ENCODE measurements around the gene PITRM1.

PITRM1 gene

GRCh38 chr10:3100093-3100792 lies 72.3 kb downstream of the PITRM1 start:
- Histone ChIP-seq H3K4me1 (ENCODE audit: control insufficient read depth, insufficient read depth, low read length) (no peaks in the 10 kb centered on the region; the same call in 1 of the 2 replicates), H3K27ac (ENCODE audit: low read length) (no peak overlapping the region), H3K27me3 (ENCODE audit: control insufficient read depth, insufficient read depth, low read length) (no peaks in the 10 kb centered on the region), H3K36me3 (ENCODE audit: control insufficient read depth, insufficient read depth, low read length) (peaks cover 26% of the 10 kb centered on the region), H3K9me3 (ENCODE audit: control insufficient read depth, insufficient read depth, low read length) (no peaks in the 10 kb centered on the region), H3K4me3 (ENCODE audit: low read length) (no peak overlapping the region)
- WGBS (ENCODE audit: insufficient coverage, insufficient read length) = no CpG with 5 or more reads among the region's 19 CpGs
- no peak for DNase-seq (ENCODE audit: low read depth, low spot score)

DNA sequence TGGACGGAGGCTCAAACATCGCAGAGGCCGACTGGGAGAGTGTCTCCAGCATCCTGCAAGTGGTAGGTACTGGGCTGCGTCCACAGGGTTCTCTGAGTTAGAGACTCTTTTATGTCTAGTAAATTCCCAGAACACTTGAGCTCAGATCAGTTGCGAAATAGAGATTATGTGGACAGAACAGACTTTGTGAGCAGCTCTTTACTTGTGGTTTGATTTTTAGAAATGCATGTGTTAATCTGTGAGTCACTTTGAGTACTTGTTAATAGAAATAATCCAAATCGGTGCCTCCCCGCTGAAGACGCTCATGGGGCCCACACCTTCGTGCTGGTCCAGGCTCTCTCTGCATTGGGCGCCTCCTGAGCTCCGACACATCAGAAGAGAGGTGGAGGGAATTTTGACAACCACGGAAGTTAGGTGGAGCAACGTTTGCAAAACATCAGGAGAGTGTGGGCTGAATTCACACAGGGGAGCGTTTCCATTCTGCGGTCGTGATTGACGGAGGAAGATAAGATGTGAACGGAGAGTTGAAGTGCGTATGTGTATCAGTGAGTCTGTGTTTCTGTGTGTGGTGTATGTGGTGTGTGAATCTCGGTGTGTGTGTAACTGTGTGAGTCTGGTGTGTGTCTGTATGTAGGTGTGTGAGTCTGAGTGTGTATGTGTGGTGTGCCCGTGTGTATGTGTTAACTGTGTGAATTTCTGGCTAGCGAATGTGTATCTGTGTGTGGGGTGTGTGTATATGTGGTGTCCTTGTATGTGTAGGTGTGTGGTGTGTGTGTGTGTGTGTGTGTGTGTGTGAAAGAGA lies 73.1 kb downstream of the PITRM1 start:
- Histone ChIP-seq H3K4me1 (ENCODE audit: control insufficient read depth, insufficient read depth, low read length) (no peaks in the 10 kb centered on the region; the same call in 1 of the 2 replicates), H3K27me3 (ENCODE audit: control insufficient read depth, insufficient read depth, low read length) (no peaks in the 10 kb centered on the region), H3K9me3 (ENCODE audit: control insufficient read depth, insufficient read depth, low read length) (no peaks in the 10 kb centered on the region)

GRCh38 chr10:3098689-3099088 lies 73.9 kb downstream of the PITRM1 start:
- no peak for DNase-seq (ENCODE audit: low read depth, low spot score)
- peaks cover 17% of the 10 kb centered on the region for H3K36me3 ChIP-seq (ENCODE audit: control insufficient read depth, insufficient read depth, low read length)
- H3K4me1 ChIP-seq (ENCODE audit: control insufficient read depth, insufficient read depth, low read length) = no peaks in the 10 kb centered on the region; the same call in 1 of the 2 replicates
- no peak overlapping the region for H3K27ac ChIP-seq (ENCODE audit: low read length)
- no CpG with 5 or more reads among the region's 11 CpGs for WGBS (ENCODE audit: insufficient coverage, insufficient read length)
- no peaks in the 10 kb centered on the region for H3K9me3 ChIP-seq (ENCODE audit: control insufficient read depth, insufficient read depth, low read length)
- H3K4me3 ChIP-seq (ENCODE audit: low read length) = no peak overlapping the region
- H3K27me3 ChIP-seq (ENCODE audit: control insufficient read depth, insufficient read depth, low read length) = no peaks in the 10 kb centered on the region

More for the DNA sequence above, 73.1 kb downstream of the PITRM1 start:
- H3K4me3 ChIP-seq (ENCODE audit: low read length) = no peak overlapping the region
- no peak overlapping the region for H3K27ac ChIP-seq (ENCODE audit: low read length)
- H3K36me3 ChIP-seq (ENCODE audit: control insufficient read depth, insufficient read depth, low read length) = peaks cover 23% of the 10 kb centered on the region
- WGBS (ENCODE audit: insufficient coverage, insufficient read length) = 100% methylated on average over 6 of the region's 22 CpGs
- DNase-seq (ENCODE audit: low read depth, low spot score) = no peak

DNA sequence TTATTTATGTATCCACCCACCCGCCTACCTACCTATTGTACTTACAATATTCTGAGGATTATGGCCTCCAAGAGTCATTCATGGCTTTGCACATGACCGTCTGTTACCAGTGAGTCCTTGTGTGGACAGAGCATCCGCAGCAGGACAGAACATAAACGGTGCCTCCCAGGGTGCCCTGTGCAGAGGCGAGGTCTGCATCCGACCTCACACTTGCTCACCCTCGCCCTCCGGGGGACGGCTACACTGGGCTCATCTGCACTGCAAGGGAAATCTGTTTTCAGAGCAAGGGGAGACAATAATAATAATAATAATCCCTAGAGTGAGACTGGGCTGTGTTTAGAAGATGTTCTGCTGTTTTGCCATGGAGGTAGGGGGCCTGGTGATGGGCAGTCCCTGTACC lies 75.4 kb downstream of the PITRM1 start:
- Histone ChIP-seq H3K4me1 (ENCODE audit: control insufficient read depth, insufficient read depth, low read length) (no peaks in the 10 kb centered on the region), H3K27me3 (ENCODE audit: control insufficient read depth, insufficient read depth, low read length) (no peaks in the 10 kb centered on the region), H3K27ac (ENCODE audit: low read length) (no peak overlapping the region), H3K9me3 (ENCODE audit: control insufficient read depth, insufficient read depth, low read length) (no peaks in the 10 kb centered on the region), H3K4me3 (ENCODE audit: low read length) (no peak overlapping the region), H3K36me3 (ENCODE audit: control insufficient read depth, insufficient read depth, low read length) (peaks cover 12% of the 10 kb centered on the region)
- no peak for DNase-seq (ENCODE audit: low read depth, low spot score)
- WGBS (ENCODE audit: insufficient coverage, insufficient read length) = no CpG with 5 or more reads among the region's 9 CpGs

DNA sequence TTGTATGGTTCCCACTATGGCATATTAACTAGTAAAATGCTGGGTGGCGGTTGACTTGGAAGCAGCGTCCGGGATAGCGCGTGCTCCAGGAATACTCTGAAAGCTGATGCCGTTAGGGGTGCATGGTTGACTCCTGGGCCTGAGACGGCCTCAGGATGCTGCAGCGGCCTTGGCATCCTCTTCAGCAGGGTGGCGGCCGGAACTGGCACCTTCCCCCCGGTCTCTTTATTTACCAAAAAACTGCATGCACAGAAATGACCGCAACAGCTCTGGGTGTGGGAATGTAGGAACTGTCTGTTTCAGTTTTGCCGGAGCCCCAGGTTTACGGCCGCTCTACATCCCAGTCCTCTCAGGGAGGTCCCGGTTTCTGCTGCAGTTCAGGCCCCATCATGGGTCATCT lies 76.4 kb downstream of the PITRM1 start:
- Histone ChIP-seq H3K27ac (ENCODE audit: low read length) (no peak overlapping the region), H3K4me1 (ENCODE audit: control insufficient read depth, insufficient read depth, low read length) (no peaks in the 10 kb centered on the region), H3K27me3 (ENCODE audit: control insufficient read depth, insufficient read depth, low read length) (no peaks in the 10 kb centered on the region), H3K4me3 (ENCODE audit: low read length) (no peak overlapping the region), H3K9me3 (ENCODE audit: control insufficient read depth, insufficient read depth, low read length) (no peaks in the 10 kb centered on the region), H3K36me3 (ENCODE audit: control insufficient read depth, insufficient read depth, low read length) (peaks cover 9% of the 10 kb centered on the region)
- no CpG with 5 or more reads among the region's 16 CpGs for WGBS (ENCODE audit: insufficient coverage, insufficient read length)
- DNase-seq (ENCODE audit: low read depth, low spot score) = no peak

DNA sequence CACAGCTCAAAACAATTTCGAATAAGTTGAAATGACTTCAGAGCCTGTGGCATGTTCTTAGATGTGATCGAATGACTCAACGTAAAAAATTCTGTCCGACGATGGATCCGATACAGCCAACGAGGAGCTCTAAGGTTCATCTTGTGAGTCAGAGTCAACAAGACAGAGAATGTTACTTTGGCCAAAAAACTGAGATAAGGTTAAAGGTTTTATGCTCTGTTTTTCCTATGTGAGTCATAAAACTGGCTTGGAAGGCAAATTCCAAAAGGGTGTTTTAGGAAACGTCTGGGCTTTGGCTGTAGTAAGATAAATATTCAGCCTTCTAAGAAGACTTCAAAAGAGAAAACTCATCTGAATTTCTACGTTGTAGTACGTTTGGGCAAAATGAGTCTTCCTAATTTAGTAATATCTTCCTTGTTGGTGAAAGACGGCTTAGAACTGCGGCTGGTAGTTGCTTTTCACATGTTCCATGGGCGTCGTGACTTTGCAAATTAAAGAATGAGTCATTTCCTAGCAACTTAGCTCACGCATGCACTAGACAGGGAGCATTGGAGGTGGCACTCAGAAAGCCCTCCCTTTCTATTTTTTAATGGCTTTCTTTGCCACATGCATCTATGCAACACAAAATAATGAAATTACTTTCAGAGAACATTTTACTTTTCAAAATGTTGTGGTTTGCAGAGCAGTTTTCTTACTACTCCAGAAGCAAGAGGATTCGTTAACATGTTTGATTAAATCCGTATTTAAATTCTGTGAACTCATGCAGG lies 77.0 kb downstream of the PITRM1 start:
- H3K36me3 ChIP-seq (ENCODE audit: control insufficient read depth, insufficient read depth, low read length) = peaks cover 9% of the 10 kb centered on the region; the same call in 1 of the 2 replicates
- no peaks in the 10 kb centered on the region for H3K9me3 ChIP-seq (ENCODE audit: control insufficient read depth, insufficient read depth, low read length)
- no peaks in the 10 kb centered on the region for H3K27me3 ChIP-seq (ENCODE audit: control insufficient read depth, insufficient read depth, low read length)
- no peak for DNase-seq (ENCODE audit: low read depth, low spot score)
- no peaks in the 10 kb centered on the region for H3K4me1 ChIP-seq (ENCODE audit: control insufficient read depth, insufficient read depth, low read length)
- H3K27ac ChIP-seq (ENCODE audit: low read length) = no peak overlapping the region
- no peak overlapping the region for H3K4me3 ChIP-seq (ENCODE audit: low read length)
- WGBS (ENCODE audit: insufficient coverage, insufficient read length) = no CpG with 5 or more reads among the region's 17 CpGs

- no peaks in the 10 kb centered on the region for H3K9me3 ChIP-seq (ENCODE audit: control insufficient read depth, insufficient read depth, low read length)
- H3K4me3 ChIP-seq (ENCODE audit: low read length) = no peak overlapping the region
- no peaks in the 10 kb centered on the region for H3K4me1 ChIP-seq (ENCODE audit: control insufficient read depth, insufficient read depth, low read length)
- no CpG with 5 or more reads among the region's 5 CpGs for WGBS (ENCODE audit: insufficient coverage, insufficient read length)
- H3K27me3 ChIP-seq (ENCODE audit: control insufficient read depth, insufficient read depth, low read length) = no peaks in the 10 kb centered on the region
- peaks cover 3% of the 10 kb centered on the region; the same call in 1 of the 2 replicates for H3K36me3 ChIP-seq (ENCODE audit: control insufficient read depth, insufficient read depth, low read length)
- no peak overlapping the region for H3K27ac ChIP-seq (ENCODE audit: low read length)
- no peak for DNase-seq (ENCODE audit: low read depth, low spot score)
Observed at GRCh38 chr10:3094609-3095036, 78.0 kb downstream of the PITRM1 start.

GRCh38 chr10:3093996-3094395 lies 78.6 kb downstream of the PITRM1 start:
- no peaks in the 10 kb centered on the region for H3K9me3 ChIP-seq (ENCODE audit: control insufficient read depth, insufficient read depth, low read length)
- DNase-seq (ENCODE audit: low read depth, low spot score) = no peak
- no peaks in the 10 kb centered on the region for H3K27me3 ChIP-seq (ENCODE audit: control insufficient read depth, insufficient read depth, low read length)
- no peak overlapping the region for H3K4me3 ChIP-seq (ENCODE audit: low read length)
- H3K27ac ChIP-seq (ENCODE audit: low read length) = no peak overlapping the region
- no peaks in the 10 kb centered on the region for H3K4me1 ChIP-seq (ENCODE audit: control insufficient read depth, insufficient read depth, low read length)
- no CpG with 5 or more reads among the region's 5 CpGs for WGBS (ENCODE audit: insufficient coverage, insufficient read length)
- no peaks in the 10 kb centered on the region for H3K36me3 ChIP-seq (ENCODE audit: control insufficient read depth, insufficient read depth, low read length)

DNA sequence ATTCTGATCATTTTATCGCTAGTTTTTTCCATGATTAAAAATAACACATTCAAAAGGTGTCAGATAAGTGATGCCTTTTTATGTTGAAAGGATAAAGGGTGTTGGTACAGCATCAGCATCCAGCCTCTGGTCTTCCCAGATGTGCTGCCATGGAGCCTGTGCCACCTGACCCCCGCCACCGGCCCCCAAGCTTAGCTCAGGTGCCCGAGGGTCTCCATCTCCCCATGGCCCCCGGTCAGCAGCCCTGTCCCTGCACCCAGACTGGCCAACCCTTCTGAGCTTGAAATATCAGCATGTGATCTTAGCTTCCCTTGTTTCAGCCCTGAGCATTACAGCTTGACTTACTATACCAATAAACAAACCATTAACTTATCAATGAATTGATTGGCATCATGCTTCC lies 80.7 kb downstream of the PITRM1 start:
- no peaks in the 10 kb centered on the region for H3K36me3 ChIP-seq (ENCODE audit: control insufficient read depth, insufficient read depth, low read length)
- no CpG with 5 or more reads among the region's 5 CpGs for WGBS (ENCODE audit: insufficient coverage, insufficient read length)
- H3K4me3 ChIP-seq (ENCODE audit: low read length) = no peak overlapping the region

More for the DNA sequence above, 80.7 kb downstream of the PITRM1 start:
- Histone ChIP-seq H3K4me1 (ENCODE audit: control insufficient read depth, insufficient read depth, low read length) (no peaks in the 10 kb centered on the region), H3K27ac (ENCODE audit: low read length) (no peak overlapping the region), H3K9me3 (ENCODE audit: control insufficient read depth, insufficient read depth, low read length) (no peaks in the 10 kb centered on the region), H3K27me3 (ENCODE audit: control insufficient read depth, insufficient read depth, low read length) (no peaks in the 10 kb centered on the region)
- no peak for DNase-seq (ENCODE audit: low read depth, low spot score)
